GM18520 (cell line): Measurements from ENCODE around the gene PLEKHM2.

Experiments
- ATAC-seq: cut with Tn5 transposase; IDR thresholded peaks from one replicate; pipeline ENCODE4 v1.9.1; 2021; ENCODE audit not compliant: unreplicated experiment

Gene PLEKHM2

DNA sequence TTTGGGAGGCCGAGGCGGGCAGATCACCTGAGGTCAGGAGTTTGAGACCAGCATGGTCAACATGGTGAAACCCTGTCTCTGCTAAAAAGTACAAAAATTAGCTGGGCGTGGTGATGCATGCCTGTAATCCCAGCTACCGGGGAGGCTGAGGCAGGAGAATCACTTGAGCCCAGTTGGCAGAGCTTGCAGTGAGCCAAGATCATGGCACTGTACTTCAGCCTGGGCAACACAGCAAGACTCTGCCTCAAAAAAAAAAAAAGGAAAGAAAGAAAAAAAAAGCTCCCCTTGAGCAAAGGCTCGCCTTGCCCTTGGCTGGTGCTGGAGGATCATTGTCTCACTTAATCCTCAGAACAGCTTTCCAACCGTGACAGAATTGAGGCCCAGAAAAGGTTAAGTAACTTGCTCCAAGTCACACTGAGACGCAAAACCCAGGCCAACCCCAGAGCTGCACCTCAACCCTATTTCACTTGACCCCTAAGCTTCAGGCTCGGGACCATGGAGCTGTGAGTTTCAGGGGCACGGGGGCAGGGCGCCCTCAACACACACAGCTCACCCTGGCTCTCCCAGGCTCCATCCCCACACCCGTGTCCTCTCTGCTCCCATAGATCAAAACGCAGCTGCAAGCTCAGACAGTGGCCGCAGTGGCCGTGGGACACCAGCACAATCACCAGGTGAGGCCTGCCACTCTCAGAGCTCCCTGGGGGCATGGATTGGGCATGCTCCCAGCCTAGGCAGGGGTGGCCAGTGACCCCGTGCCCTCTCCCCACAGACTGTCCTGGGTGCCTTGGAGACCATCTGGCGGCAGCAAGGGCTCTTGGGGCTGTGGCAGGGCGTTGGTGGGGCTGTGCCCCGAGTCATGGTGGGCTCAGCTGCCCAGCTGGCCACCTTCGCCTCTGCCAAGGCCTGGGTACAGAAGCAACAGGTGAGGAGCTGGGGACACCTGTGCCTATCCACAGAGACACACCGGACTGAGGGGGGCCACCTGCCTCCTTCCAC, 53.5 kb downstream of the PLEKHM2 start:
- ATAC-seq, result no peak

DNA sequence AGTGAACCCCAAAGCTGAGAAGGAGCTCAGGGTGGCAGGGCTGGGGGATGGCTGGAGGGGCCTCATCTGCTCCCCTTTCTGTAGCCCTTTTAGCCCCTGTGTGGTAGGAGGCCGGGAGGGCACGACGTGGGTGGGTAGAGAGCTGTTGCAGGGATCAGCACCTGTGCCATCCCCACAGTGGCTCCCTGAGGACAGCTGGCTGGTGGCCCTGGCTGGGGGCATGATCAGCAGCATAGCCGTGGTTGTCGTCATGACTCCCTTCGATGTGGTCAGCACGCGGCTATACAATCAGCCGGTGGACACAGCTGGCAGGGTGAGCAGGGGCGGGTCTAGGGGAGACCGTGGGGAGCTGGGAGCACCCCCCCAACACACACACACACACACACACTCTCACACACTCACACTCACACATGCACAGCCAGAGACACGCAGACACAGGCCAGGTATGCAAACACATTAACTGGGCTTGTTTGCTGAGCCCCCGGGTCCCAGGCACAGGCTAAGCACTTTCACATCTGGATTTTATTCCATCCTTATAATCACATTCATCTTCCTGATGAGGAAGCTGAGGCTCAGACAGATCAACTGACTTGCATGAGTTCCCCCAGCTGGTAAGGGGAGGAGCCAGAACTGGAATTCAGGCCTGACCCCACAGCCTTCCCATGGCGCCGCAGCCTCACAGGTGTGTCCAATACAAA, 54.4 kb downstream of the PLEKHM2 start:
- no peak for ATAC-seq

DNA sequence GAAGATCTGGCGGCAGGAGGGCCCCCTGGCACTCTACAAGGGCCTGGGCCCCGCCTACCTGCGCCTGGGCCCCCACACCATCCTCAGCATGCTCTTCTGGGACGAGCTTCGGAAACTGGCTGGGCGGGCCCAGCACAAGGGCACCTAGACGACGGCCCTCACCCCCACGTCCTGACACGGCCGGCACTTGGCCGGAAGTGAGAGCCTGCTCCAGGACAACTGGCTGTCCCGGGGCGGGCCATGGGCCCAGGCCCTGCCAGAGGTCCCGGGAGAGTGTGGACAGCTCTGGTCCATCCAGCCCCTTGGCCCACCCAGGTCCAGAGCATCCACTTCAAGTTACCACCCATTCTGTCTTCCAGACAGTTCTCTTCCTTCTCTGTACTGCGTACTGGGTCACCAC, 55.1 kb downstream of the PLEKHM2 start:
- no peak for ATAC-seq

DNA sequence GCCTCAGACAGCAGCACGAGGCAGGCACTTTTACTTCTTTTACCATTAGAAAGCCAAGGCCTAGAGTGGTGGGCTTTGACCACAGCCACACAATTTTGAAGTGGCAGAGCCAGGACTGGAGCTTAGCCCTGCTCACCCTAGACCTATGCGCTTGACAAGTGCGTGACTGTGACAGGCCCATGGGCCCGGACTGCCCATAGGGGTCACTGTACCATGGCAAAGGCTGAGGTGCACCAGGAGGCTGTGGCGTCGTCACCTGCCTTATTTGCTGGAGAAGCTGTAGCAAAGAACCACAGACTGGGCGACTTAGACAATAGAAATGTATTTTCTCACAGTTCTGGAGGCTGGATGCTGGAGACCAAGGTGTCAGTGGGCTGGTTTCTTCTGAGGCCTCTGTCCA, 55.6 kb downstream of the PLEKHM2 start:
- no peak for ATAC-seq

DNA sequence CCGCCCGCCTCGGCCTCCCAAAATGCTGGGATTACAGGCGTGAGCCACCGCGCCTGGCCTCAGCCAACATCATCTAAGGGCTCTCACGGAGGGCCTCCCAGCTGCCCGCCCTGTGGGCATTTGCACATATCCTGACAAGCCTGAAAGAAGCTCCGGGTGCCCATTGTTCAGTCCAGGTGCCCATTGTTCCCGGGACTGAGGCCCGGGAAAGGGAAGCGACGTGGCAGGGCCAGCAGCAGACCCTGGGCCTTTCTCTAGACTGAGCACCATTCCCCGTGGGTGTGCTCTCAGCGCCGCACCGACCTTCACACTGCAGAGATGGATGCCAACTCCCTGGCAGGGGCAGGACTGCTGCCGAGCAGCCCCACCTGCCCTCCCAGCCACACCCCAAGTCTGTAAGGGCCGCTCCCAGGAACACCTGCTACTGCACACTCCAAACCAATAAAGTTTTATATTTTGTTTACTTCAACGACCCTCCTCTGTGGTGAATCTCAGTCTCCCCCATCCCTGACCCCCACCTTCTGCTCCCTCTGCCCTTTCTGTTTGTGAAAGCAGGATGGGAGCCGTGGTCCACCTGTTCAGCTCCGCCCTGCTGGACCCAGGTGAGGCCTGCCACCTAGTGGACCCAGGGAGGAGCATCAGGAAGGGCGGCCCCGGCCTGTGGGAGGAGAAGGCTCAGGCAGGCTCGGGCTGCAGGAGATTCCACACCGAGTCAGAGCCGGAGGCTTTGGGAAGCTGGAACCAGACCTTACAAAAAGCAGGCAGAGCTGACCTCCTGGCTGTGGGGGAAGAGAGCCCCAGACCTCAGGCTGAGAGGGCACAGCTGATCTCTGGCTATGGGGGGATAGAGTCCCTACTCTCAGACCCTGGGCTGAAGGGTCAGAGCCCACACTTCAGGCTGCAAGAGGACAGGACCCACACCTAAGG, 57.1 kb downstream of the PLEKHM2 start:
- ATAC-seq, result no peak

DNA sequence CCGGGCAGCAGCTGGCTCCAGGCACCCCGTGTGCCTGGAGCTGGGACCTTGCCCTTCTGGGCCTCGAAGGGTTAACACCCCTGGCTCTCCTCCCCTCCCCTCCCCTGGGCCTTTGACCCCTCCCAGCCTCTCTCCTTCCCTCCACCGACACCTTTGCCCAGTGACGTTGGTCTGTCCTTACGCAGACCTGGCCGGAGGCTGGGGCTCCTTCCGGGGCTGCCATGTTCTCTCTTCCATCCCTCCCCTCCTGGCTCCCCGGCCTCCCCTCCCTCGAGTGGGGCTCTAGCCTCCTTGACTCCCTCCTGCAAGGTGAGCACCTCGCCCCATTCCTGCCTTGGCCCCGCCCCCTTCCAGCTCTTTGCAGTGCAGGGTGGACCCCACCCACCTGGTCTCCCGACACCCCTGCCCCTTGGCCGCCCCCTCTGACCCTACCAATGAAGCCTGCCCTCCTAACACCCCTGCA, 58.2 kb downstream of the PLEKHM2 start, which contains the start of gene TMEM82:
TSS of gene TMEM82 (plus strand) at position 161 of the 463 bp plus-strand sequence. CDS start at position 222, 61 bp downstream.
- no peak for ATAC-seq

DNA sequence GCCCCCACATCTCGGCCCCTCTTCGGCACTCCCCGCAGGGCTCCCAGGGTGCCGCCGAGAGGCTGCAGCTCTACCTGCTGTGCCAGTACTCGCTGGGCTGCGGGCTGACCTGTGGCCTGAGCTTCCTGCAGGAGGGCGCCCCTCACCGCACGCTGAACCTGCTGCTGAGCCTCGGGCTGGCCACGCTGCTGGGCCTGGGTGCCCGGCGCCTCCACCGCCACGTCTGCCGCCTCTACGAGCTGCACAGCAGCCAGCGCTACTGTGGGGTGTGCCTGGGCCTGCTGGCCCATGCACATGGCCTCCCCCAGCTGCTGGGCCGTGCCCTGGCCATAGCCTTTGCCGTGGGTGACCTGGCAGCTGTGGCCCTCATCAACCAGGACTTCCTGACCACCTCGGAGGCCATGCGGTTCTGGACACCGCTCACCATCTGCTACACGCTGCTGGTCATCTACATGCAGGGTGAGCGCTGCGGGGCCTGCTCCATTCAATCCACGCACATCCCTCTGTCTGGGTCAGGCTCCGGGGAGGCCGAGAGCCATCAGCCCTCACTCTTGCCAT, 60.1 kb downstream of the PLEKHM2 start:
- no peak for ATAC-seq

DNA sequence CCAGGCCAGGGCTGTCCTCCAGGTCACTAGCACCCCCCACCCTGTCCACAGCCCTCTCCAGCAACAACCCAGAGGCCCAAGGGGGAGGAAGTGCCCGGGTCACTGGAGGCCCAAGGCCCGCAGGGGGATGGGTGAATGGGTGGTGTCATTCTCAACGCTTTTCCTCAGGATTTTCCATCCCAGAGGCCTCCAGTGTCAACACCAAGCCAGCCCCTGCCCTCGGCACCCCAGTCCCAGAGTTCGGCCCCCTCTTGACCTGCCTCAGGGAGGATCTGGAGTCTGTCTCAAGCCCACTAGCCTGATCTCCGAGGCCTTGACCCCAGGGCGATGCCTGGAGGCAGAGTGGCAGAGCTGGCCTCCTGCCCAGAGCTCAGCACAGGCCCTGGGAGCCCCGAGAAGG, 63.3 kb downstream of the PLEKHM2 start:
- ATAC-seq, result no peak

DNA sequence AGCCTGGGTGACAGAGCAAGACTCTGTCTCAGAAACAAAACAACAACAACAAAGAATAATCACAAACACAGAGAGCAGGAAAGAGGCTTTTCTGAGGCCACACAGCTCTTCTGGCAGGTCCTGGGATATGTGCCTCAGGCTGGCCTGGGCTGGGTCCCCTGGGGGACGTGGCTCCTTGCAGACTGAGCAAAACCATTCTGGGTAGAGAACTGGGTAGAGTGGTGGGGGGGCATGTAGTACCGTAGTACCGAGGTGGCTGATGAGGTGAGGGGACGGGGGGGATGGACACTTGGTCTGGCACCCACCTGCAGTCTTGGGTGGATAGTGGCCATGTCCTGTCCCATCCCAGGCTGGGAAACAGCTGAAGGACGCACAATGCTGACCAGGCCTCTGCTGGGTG, 64.1 kb downstream of the PLEKHM2 start:
- ATAC-seq, result no peak

DNA sequence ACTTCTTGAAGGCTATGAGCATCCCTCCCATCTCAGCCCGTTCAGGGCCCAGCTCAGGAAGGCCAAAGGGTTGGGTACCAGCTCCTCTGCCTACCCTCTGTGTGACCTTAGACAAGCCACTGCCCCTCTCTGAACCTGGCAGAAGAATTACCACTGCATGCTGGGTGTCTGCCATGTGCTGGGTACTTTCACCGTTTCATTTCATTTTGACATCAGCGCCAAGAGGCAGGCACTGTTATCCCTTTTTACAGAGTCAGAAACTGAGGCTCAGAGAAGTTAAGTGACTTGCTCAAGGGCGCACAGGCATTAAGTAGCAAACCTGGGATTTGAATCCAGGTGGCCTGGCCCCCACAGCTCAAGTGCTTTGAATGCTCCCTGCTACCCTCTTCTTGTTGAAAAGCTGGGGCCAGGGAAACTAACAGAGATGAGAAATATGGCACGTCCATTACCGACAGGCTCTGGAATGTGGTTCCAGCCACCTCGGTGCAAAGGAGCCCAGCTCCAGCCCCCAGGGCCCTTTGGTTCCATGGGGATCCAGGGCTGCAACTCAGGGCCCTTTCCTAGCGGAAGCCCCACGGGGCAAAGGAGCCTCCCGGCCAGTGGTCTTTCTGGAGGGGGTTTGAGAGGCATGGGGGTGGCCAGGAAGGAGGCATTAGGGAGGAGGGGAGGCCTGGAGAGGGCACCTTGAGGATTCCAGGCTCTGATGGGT, 64.7 kb downstream of the PLEKHM2 start:
- ATAC-seq, result no peak

DNA sequence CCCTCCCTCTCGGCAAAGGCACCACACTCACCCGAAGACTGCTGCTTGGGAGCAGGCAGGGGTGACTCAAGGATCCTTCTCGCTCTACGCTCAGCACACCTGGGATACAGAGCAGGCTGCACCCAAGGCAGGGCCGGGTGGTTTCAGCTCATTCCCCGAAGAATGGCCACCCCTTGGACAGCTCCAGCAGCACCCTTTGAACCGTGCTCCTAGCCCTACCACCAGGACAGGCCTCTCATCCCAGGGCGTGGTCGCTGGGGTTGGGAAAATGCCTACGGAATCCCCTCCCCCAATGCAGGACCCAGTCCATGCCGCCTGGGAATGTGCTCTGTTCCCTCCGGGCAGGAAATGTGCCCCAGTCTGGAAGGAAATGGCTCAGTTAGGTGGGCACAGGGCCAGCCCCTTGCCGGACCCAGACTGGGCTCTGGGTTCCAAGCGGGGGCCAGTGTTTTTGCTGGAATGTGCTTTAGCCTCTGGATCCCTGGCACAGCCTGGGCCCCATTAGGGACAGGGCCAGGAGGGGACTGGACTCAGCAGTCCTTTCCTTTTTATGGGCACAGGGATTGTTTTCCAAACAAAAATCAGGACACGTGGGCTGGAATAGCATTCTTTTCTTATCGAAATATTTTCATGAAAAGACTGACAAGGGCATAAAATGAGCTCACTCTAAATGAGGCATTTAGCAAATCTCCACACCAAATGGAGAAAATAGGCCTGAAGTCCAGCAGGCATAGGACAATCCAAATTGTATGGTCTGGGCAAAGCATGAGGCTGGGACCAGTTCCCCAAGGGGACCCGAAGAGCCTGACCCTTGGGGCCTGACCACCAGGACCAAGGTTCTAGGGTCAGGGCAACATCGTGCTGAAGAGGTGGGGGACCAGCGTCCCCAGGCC, 65.5 kb downstream of the PLEKHM2 start:
- no peak for ATAC-seq

DNA sequence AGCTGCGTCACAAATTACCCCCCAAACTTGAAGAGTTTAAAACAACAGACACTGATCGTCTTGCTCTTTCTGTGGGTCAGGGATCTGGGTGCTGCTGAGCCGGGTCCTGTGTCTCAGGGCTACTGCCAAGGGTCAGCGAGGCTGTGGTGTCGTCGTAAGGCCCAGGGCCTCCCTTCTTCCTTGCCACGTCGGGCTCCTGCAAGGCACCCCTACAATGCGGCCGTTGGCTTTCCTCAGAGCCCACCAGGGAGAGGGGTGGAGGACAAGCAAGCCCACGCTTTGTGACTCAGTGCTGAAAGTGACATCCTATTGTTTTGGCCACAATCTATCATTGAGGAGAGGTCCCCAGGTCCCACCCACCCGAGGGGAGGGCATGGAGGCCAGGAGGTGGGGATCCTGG, 66.8 kb downstream of the PLEKHM2 start:
- ATAC-seq, result no peak

DNA sequence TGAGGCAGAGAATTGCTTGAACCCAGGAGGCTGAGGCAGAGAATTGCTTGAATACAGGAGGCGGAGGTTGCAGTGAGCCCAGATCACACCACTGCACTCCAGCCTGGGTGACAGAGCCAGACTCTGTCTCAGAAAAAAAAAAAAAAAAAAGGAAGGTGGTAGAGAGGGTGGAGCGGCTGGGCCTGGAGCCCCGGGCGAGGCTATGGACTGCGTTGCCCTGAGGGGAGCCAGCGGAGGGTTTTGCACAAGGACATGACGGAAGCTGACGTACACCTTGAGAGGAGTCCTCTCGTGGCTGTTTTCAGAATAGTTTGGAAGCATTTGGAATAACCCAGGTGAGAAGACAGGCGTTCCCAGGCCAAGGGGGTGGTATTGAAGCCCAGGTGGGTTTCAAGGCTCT, 67.6 kb downstream of the PLEKHM2 start:
- ATAC-seq, result no peak

DNA sequence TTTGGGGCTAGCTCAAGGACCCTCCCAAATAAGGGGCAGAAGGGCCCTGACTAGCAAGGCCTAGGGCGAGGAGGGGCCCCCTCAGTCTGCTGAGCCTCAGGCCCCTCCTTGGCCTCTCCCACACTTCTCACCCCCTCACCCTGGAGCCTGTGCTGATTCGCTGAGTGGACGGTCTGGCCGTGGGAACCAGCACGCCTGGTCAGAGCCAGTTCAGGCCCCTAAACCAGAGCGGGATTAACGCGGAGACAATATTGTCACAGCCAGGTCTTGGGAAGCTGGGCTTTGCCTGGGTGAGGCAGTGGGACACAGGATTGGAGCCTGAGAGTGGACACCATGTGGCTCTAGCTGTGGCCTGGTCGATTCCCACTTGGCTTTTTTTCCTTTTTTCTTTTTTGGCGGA, 69.7 kb downstream of the PLEKHM2 start:
- ATAC-seq, result no peak

DNA sequence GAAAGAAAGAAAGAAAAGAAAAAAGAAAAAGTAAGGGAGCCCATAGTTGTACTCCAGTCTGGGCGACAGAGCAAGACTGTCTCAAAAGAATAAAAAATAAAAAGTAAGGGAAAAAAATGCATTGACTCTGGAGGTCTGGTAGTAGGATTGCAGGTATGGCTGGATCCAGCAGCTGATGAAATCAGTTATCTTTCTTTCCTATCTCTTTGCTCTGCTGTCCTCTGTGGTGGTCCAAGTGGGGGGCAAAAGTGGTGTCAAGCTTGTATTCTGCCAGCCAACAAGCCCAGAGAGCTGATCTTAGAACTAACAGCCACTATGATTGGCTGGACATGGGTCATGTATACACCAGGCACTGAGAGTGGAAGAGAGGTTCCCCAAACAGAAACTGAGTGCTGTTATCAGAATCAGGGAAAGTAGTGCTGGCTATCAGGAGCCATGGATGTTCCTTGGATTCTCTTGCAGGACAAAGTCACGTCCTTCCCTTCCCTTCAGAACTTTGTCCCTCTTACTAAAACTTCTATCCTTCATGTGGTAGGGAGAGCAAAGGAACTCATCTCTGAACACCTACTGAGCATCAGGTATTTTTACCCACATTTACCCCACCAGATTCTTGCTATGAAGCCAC, 71.0 kb downstream of the PLEKHM2 start:
- no peak for ATAC-seq

DNA sequence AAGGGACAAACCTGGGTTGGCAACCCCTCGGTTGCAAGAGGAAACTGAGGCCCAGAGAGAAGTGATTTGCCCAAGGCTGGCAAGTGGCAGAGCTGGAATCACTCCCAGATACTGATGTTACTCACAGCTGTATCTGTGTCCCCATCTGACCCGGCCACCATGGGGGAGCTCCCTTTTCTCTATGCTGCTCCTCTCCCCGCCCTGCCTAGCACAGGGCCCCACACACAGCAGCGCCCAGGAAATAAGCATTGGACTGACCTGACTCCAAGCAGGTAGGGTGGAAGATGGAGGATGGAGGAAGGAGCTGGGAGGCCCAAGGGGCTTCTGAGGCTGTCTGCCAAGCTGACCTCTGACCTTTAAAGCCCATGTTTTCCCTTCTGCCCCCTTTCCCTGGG, 71.5 kb downstream of the PLEKHM2 start:
- no peak for ATAC-seq

DNA sequence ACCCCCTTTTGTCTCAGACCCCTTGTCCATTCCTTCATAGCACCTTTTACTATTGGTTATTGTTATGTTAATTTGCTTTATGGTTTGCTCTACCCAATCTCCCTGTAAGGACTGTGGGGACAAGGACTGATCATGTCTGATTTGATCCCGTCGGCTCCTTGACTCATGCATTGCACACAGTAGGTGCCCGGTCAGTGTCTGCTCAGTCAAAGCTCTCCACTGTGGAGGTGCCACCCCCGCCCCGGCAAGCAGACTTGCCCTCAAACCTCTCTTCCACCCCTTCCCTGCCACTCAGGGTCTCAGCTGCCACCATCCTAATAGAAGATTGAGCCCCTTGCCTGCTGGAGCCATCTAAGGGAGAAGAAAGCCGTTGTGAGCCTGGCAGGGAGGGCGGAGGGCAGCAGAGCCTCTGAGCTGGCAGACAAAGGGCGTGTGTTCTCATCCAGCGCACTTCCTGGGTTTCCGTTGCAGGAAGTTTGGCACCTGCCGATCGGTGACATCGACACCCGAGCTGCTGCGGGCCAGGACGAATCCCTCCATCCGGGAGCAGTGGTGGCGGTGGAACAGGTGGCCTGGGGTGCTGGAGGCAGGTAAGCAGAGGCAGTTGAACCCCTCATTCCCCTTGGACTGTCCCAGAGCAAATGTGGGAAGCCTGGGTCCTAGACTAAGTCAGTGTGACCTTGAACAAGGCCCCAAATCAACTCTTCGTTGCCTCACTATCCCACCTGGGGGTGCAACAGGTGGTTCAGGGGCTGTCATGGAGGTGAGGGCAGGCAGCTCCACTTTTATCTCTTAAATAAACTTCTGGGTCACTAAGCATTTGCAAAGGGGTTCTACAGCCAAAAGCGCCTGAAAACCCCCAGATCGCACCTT, 72.3 kb downstream of the PLEKHM2 start:
- ATAC-seq, result no peak
